Activated CD8-positive, alpha-beta memory T cell treated with anti-CD3 and anti-CD28 coated beads for 24 hours (primary cell): ENCODE data around the gene LRRC15.

ENCODE experiments used
- DNase-seq: peaks from one replicate; pipeline ENCODE4 v3.0.0-alpha.2; 2020

The LRRC15 gene

GRCh38 chr3:194330160-194330559, 39.4 kb downstream of the LRRC15 start:
- no peak for DNase-seq

- no peak for DNase-seq
Observed at GRCh38 chr3:194329583-194329965, 40.0 kb downstream of the LRRC15 start.

GRCh38 chr3:194328942-194329582, 40.5 kb downstream of the LRRC15 start:
- DNase-seq, result no peak

- no peak for DNase-seq
Observed at GRCh38 chr3:194328053-194328657, 41.4 kb downstream of the LRRC15 start.

- DNase-seq, result no peak
Observed at GRCh38 chr3:194327218-194328052, 42.1 kb downstream of the LRRC15 start.

GRCh38 chr3:194326968-194327217, 42.6 kb downstream of the LRRC15 start:
- DNase-seq, result no peak

- DNase-seq, result no peak
Observed at GRCh38 chr3:194326192-194326967, 43.2 kb downstream of the LRRC15 start.

- DNase-seq, result no peak
Observed at GRCh38 chr3:194325424-194326153, 44.0 kb downstream of the LRRC15 start.

- DNase-seq, result no peak
Observed at GRCh38 chr3:194324823-194325327, 44.7 kb downstream of the LRRC15 start.

GRCh38 chr3:194323785-194324735, 45.5 kb downstream of the LRRC15 start:
- no peak for DNase-seq

- DNase-seq, result no peak
Observed at GRCh38 chr3:194322678-194323211, 46.8 kb downstream of the LRRC15 start.

GRCh38 chr3:194321693-194322640, 47.6 kb downstream of the LRRC15 start:
- DNase-seq, result no peak

- DNase-seq, result no peak
Observed at GRCh38 chr3:194320744-194321243, 48.7 kb downstream of the LRRC15 start.

GRCh38 chr3:194320100-194320499, 49.4 kb downstream of the LRRC15 start:
- DNase-seq, result no peak

- no peak for DNase-seq
Observed at GRCh38 chr3:194318511-194319161, 50.9 kb downstream of the LRRC15 start.

- no peak for DNase-seq
Observed at GRCh38 chr3:194316918-194317317, 52.6 kb downstream of the LRRC15 start.

GRCh38 chr3:194315965-194316361, 53.6 kb downstream of the LRRC15 start:
- no peak for DNase-seq

GRCh38 chr3:194315088-194315964, 54.2 kb downstream of the LRRC15 start:
- peak; percentile 94 for DNase-seq
